Body of pancreas (tissue), 4 donors: Measurements from ENCODE around the gene CACNA1G.

Source experiments
- CTCF ChIP-seq, 7 experiments: fragments of 450-650 bp in 4 of 7; fragments of 200-600 bp in 3 of 7; sonication (generic) in 3 of 7; IDR thresholded peaks; one replicate each; pipeline ENCODE4 v1.5.1; 2016 to 2019; ENCODE audit warnings: antibody characterized with exemption in 7 of 7
- POLR2A ChIP-seq, 3 donors: fragments of 450-650 bp; IDR thresholded peaks; one replicate each; pipeline ENCODE4 v1.6.1; 2016; ENCODE audit warnings: antibody characterized with exemption in 3 of 3, mild to moderate bottlenecking in 2 of 3

GRCh38 chr17:50518384-50519023 is 42.0 kb upstream of the CACNA1G start:
- TF ChIP-seq POLR2A (IDR thresholded peaks at IDR 0.05): peak in 2 of 3 donors; percentile 23 to 36
- no peak for TF ChIP-seq CTCF (IDR thresholded peaks at IDR 0.05)
